Tibial nerve (tissue), 4 donors: ENCODE data around the gene TRHDE.

Source experiments
- CTCF ChIP-seq, 5 experiments: fragments of 200-600 bp in 3 of 5; fragments of 450-650 bp in 2 of 5; sonication (generic) in 3 of 5; IDR thresholded peaks; one replicate each; pipeline ENCODE4 v1.5.1; 2016 to 2019; ENCODE audit warnings: antibody characterized with exemption in 5 of 5, mild to moderate bottlenecking in 3 of 5, moderate library complexity in 2 of 5
- EP300 ChIP-seq, 2 donors: sonication (generic); formaldehyde crosslinking; IDR thresholded peaks; one replicate each; pipeline ENCODE4 v1.6.1; 2017; ENCODE audit warnings: antibody characterized with exemption in 2 of 2, mild to moderate bottlenecking in 1 of 2
- POLR2A ChIP-seq, 2 donors: fragments of 450-650 bp; IDR thresholded peaks; one replicate each; pipeline ENCODE4 v1.6.1; 2017; ENCODE audit warnings: antibody characterized with exemption in 2 of 2, mild to moderate bottlenecking in 2 of 2, moderate library complexity in 2 of 2

- TF ChIP-seq CTCF (IDR thresholded peaks at IDR 0.05) (no peak), POLR2A (IDR thresholded peaks at IDR 0.05) (no peak), EP300 (IDR thresholded peaks at IDR 0.05) (no peak)
Measured at GRCh38 chr12:72453550-72453949, 181.4 kb downstream of the TRHDE start.
